ENCODE measurements around the gene CIDEC. TPM values are rescaled to one million over a fixed set of nuclear protein-coding genes. Genes with fewer than 3 reads are reported as not detected.
"Not testable (repeated sequence)": the region's sequence is repeated elsewhere in the genome, so short reads cannot be mapped to it uniquely, and the experiment has no call there.

CIDEC gene
- total and polyA plus RNA-seq, 4 donors = 0.24 to 0.54 TPM; not detected in 2

GRCh38 chr3:9881441-9881840, 1.4 kb upstream of the CIDEC start:
- WGBS (ENCODE audit: insufficient coverage) = no CpG with 5 or more reads among the region's 1 CpG
- Histone ChIP-seq H3K36me3 (ENCODE audit: control insufficient read depth, insufficient read depth, low read length) (no peaks in the 10 kb centered on the region), H3K9me3 (ENCODE audit: control insufficient read depth, insufficient read depth, low read length) (no peaks in the 10 kb centered on the region), H3K27me3 (ENCODE audit: control insufficient read depth, insufficient read depth, low read length) (no peaks in the 10 kb centered on the region), H3K4me3 (ENCODE audit: low read depth, low read length) (no peak overlapping the region), H3K4me1 (ENCODE audit: control insufficient read depth, insufficient read depth, low read length) (no peaks in the 10 kb centered on the region), H3K27ac (ENCODE audit: low read depth, low read length) (no peak overlapping the region)
- no peak for DNase-seq (ENCODE audit: low read depth in 4 of 6, low spot score in 6 of 6)

- no peaks in the 10 kb centered on the region for H3K9me3 ChIP-seq (ENCODE audit: control insufficient read depth, insufficient read depth, low read length)
- no peak for DNase-seq (ENCODE audit: low read depth in 4 of 6, low spot score in 6 of 6)
- WGBS (ENCODE audit: insufficient coverage) = 80% methylated on average over 4 of the region's 5 CpGs
- H3K4me1 ChIP-seq (ENCODE audit: control insufficient read depth, insufficient read depth, low read length) = no peaks in the 10 kb centered on the region
- H3K4me3 ChIP-seq (ENCODE audit: low read depth, low read length) = no peak overlapping the region
- H3K27me3 ChIP-seq (ENCODE audit: control insufficient read depth, insufficient read depth, low read length) = no peaks in the 10 kb centered on the region
- H3K27ac ChIP-seq (ENCODE audit: low read depth, low read length) = no peak overlapping the region
- H3K36me3 ChIP-seq (ENCODE audit: control insufficient read depth, insufficient read depth, low read length) = no peaks in the 10 kb centered on the region
Measured at GRCh38 chr3:9878700-9879099, 1.4 kb downstream of the CIDEC start.

- Histone ChIP-seq H3K9me3 (ENCODE audit: control insufficient read depth, insufficient read depth, low read length) (no peaks in the 10 kb centered on the region), H3K27me3 (ENCODE audit: control insufficient read depth, insufficient read depth, low read length) (no peaks in the 10 kb centered on the region), H3K27ac (ENCODE audit: low read depth, low read length) (no peak overlapping the region), H3K4me1 (ENCODE audit: control insufficient read depth, insufficient read depth, low read length) (no peaks in the 10 kb centered on the region), H3K4me3 (ENCODE audit: low read depth, low read length) (no peak overlapping the region), H3K36me3 (ENCODE audit: control insufficient read depth, insufficient read depth, low read length) (no peaks in the 10 kb centered on the region)
- WGBS (ENCODE audit: insufficient coverage) = 95% methylated on average over 11 of the region's 12 CpGs
- no peak for DNase-seq (ENCODE audit: low read depth in 4 of 6, low spot score in 6 of 6)
Measured at GRCh38 chr3:9876991-9877390, 3.1 kb downstream of the CIDEC start.

GRCh38 chr3:9876255-9876654, 3.8 kb downstream of the CIDEC start:
- 93% methylated on average over 4 of the region's 4 CpGs for WGBS (ENCODE audit: insufficient coverage)
- H3K4me1 ChIP-seq (ENCODE audit: control insufficient read depth, insufficient read depth, low read length); H3K27me3 ChIP-seq (ENCODE audit: control insufficient read depth, insufficient read depth, low read length); DNase-seq (ENCODE audit: low read depth in 4 of 6, low spot score in 6 of 6); H3K36me3 ChIP-seq (ENCODE audit: control insufficient read depth, insufficient read depth, low read length); H3K4me3 ChIP-seq (ENCODE audit: low read depth, low read length); H3K27ac ChIP-seq (ENCODE audit: low read depth, low read length); H3K9me3 ChIP-seq (ENCODE audit: control insufficient read depth, insufficient read depth, low read length): not testable (repeated sequence)

GRCh38 chr3:9875448-9875847, 4.6 kb downstream of the CIDEC start:
- DNase-seq (ENCODE audit: low read depth in 4 of 6, low spot score in 6 of 6) = no peak
- H3K4me3 ChIP-seq (ENCODE audit: low read depth, low read length) = no peak overlapping the region
- no peaks in the 10 kb centered on the region for H3K9me3 ChIP-seq (ENCODE audit: control insufficient read depth, insufficient read depth, low read length)
- no peaks in the 10 kb centered on the region for H3K4me1 ChIP-seq (ENCODE audit: control insufficient read depth, insufficient read depth, low read length)
- no peak overlapping the region for H3K27ac ChIP-seq (ENCODE audit: low read depth, low read length)
- H3K36me3 ChIP-seq (ENCODE audit: control insufficient read depth, insufficient read depth, low read length) = no peaks in the 10 kb centered on the region
- H3K27me3 ChIP-seq (ENCODE audit: control insufficient read depth, insufficient read depth, low read length) = no peaks in the 10 kb centered on the region

GRCh38 chr3:9872067-9872466, 8.0 kb downstream of the CIDEC start:
- WGBS (ENCODE audit: insufficient coverage) = 100% methylated on average over 2 of the region's 5 CpGs
- H3K4me1 ChIP-seq (ENCODE audit: control insufficient read depth, insufficient read depth, low read length); H3K4me3 ChIP-seq (ENCODE audit: low read depth, low read length); H3K27ac ChIP-seq (ENCODE audit: low read depth, low read length); DNase-seq (ENCODE audit: low read depth in 4 of 6, low spot score in 6 of 6); H3K36me3 ChIP-seq (ENCODE audit: control insufficient read depth, insufficient read depth, low read length); H3K9me3 ChIP-seq (ENCODE audit: control insufficient read depth, insufficient read depth, low read length); H3K27me3 ChIP-seq (ENCODE audit: control insufficient read depth, insufficient read depth, low read length): not testable (repeated sequence)

GRCh38 chr3:9870978-9871377, 9.1 kb downstream of the CIDEC start:
- Histone ChIP-seq H3K27ac (ENCODE audit: low read depth, low read length) (no peak overlapping the region), H3K36me3 (ENCODE audit: control insufficient read depth, insufficient read depth, low read length) (no peaks in the 10 kb centered on the region), H3K4me1 (ENCODE audit: control insufficient read depth, insufficient read depth, low read length) (peaks cover 3% of the 10 kb centered on the region), H3K27me3 (ENCODE audit: control insufficient read depth, insufficient read depth, low read length) (no peaks in the 10 kb centered on the region), H3K4me3 (ENCODE audit: low read depth, low read length) (no peak overlapping the region), H3K9me3 (ENCODE audit: control insufficient read depth, insufficient read depth, low read length) (no peaks in the 10 kb centered on the region)
- no peak for DNase-seq (ENCODE audit: low read depth in 4 of 6, low spot score in 6 of 6)
- no CpG with 5 or more reads among the region's 1 CpG for WGBS (ENCODE audit: insufficient coverage)

- H3K27ac ChIP-seq (ENCODE audit: low read depth, low read length) = no peak overlapping the region
- WGBS (ENCODE audit: insufficient coverage) = 76% methylated on average over 4 of the region's 5 CpGs
Measured at GRCh38 chr3:9869955-9870354, 10.1 kb downstream of the CIDEC start.

GRCh38 chr3:9867106-9867505, 12.9 kb downstream of the CIDEC start:
- Histone ChIP-seq H3K27ac (ENCODE audit: low read depth, low read length) (no peak overlapping the region), H3K36me3 (ENCODE audit: control insufficient read depth, insufficient read depth, low read length) (peaks cover 2% of the 10 kb centered on the region), H3K4me1 (ENCODE audit: control insufficient read depth, insufficient read depth, low read length) (peaks cover 41% of the 10 kb centered on the region), H3K9me3 (ENCODE audit: control insufficient read depth, insufficient read depth, low read length) (no peaks in the 10 kb centered on the region), H3K4me3 (ENCODE audit: low read depth, low read length) (no peak overlapping the region), H3K27me3 (ENCODE audit: control insufficient read depth, insufficient read depth, low read length) (no peaks in the 10 kb centered on the region)
- DNase-seq (ENCODE audit: low read depth in 4 of 6, low spot score in 6 of 6) = no peak
- WGBS (ENCODE audit: insufficient coverage) = 97% methylated on average over 12 of the region's 12 CpGs

More at GRCh38 chr3:9869955-9870354, 10.1 kb downstream of the CIDEC start:
- Histone ChIP-seq H3K4me1 (ENCODE audit: control insufficient read depth, insufficient read depth, low read length) (peaks cover 12% of the 10 kb centered on the region), H3K9me3 (ENCODE audit: control insufficient read depth, insufficient read depth, low read length) (no peaks in the 10 kb centered on the region), H3K27me3 (ENCODE audit: control insufficient read depth, insufficient read depth, low read length) (no peaks in the 10 kb centered on the region), H3K36me3 (ENCODE audit: control insufficient read depth, insufficient read depth, low read length) (no peaks in the 10 kb centered on the region), H3K4me3 (ENCODE audit: low read depth, low read length) (no peak overlapping the region)
- DNase-seq (ENCODE audit: low read depth in 4 of 6, low spot score in 6 of 6) = no peak

GRCh38 chr3:9866639-9867038, 13.4 kb downstream of the CIDEC start:
- H3K36me3 ChIP-seq (ENCODE audit: control insufficient read depth, insufficient read depth, low read length) = peaks cover 2% of the 10 kb centered on the region
- WGBS (ENCODE audit: insufficient coverage) = 79% methylated on average over 5 of the region's 8 CpGs
- H3K4me3 ChIP-seq (ENCODE audit: low read depth, low read length) = no peak overlapping the region
- H3K9me3 ChIP-seq (ENCODE audit: control insufficient read depth, insufficient read depth, low read length) = no peaks in the 10 kb centered on the region
- no peak for DNase-seq (ENCODE audit: low read depth in 4 of 6, low spot score in 6 of 6)
- H3K27me3 ChIP-seq (ENCODE audit: control insufficient read depth, insufficient read depth, low read length) = no peaks in the 10 kb centered on the region
- no peak overlapping the region for H3K27ac ChIP-seq (ENCODE audit: low read depth, low read length)
- H3K4me1 ChIP-seq (ENCODE audit: control insufficient read depth, insufficient read depth, low read length) = peaks cover 42% of the 10 kb centered on the region
